ENCODE measurements around the gene ALKBH4.
"Not testable (repeated sequence)": the region's sequence is repeated elsewhere in the genome, so short reads cannot be mapped to it uniquely, and the experiment has no call there.

Gene ALKBH4

DNA sequence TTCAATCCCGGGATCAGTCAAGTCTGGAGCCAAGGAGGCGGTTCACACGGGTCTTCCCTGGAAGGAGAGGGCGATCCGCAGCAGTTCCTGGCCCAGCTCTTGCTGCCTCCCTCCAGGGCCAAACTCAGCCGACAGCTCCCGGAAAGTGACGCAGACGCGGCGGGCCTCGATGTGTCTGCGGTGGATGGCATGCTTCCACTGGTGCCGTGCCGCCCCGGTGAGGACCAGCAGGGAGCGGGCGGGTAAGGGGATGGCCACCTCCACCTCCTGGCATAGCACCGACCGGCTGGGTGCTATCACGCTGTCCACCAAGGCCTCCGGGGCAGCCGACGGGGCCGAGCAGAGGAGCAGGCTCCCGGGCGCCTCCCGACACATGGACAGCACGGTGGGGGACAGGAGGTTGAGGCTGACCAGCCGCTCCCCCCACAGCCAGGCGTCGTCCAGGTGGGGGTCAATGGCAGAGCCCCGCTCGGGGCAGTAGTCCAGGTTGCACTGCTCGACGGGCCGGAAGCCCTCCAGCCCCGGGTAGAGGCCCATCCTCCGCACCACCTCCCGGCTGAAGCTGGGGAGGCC, 7.2 kb downstream of the ALKBH4 start:
- no peak for DNase-seq (ENCODE audit: extremely low spot score, insufficient read length, low read depth)
- no peak for FAIRE-seq

DNA sequence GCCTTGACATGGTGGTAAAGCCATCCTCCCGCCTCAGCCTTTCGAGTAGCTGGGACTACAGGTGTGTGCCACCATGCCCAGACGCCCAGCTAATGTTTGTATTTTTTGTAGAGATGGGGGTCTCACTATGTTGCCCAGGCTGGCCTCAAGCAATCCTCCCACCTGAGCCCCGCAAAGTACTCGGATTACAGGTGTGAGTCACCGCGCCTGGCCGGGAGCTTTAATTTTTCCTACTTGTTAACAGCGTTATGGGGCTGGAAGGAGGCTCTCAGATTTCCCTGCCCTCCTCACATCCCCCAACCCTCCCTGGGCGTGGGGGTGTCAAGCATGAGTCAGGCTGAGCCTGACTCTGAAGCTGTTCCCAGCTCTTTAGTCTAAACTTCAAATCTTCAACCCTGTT, 8.3 kb downstream of the ALKBH4 start:
- no peak for DNase-seq (ENCODE audit: extremely low spot score, insufficient read length, low read depth)

DNA sequence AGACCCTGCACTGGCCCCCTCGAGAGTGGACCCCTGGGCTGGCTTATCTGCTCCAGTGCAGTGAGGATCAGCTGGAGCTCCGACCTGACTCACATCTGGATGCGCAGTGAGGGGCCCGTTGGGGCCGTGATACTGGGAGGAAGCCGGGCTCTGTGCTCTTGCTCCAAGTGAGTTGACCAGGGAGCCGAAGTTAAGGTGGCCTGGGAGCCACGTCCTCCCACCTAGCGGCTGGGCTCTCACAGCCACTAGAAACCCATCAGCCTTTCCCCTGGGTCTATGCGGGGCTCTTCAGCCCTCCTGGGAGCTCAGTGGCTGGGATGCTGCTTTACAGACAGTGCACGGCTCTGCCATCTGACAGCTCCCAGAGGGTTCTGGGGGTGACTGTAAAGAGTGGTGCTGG, 9.1 kb downstream of the ALKBH4 start:
- DNase-seq (ENCODE audit: extremely low spot score, insufficient read length, low read depth) (no peak), FAIRE-seq (no peak)

More for the DNA sequence above, 8.3 kb downstream of the ALKBH4 start:
- FAIRE-seq: no peak

DNA sequence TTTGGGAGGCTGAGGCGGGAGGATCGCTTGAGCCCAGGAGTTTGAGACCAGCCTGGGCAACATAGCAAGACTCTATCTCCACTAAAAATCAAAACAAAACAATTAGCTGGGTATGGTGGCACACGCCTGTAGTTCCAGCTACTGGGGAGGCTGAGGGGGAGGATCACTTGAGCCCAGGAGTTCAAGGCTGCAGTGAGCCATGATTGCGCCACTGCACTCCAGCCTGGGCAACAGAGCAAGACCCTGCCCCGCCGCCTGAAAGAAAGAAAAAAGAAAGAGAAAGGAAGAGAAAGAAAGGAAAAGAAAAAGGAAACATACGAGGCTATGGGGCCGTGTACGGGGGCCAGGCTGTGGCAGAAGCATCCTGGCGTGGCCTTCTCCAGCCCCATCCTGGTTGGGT, 9.7 kb downstream of the ALKBH4 start:
- not testable (repeated sequence) for FAIRE-seq

DNA sequence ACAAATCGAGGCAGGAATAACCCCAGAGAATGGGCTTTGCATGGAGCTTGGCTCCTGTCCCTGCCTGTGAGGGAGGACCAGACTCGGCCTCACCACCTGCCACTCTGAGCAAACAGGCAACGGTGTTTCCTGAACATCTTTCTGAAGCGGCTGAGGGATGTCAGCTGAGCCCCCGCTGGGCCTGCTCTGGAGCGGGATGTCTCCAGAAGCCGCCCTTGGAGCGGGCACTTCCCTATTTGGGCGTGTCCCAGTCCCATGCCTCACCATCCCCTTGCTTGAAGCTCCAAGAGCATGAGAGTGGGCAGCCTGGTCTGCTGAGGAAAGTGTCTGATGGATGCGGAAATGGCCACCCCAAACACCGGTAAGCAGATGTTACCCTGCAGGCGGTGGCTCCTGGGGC, 10.2 kb downstream of the ALKBH4 start:
- FAIRE-seq (no peak), DNase-seq (ENCODE audit: extremely low spot score, insufficient read length, low read depth) (no peak)

More for the DNA sequence above, 9.7 kb downstream of the ALKBH4 start:
- not testable (repeated sequence) for DNase-seq (ENCODE audit: extremely low spot score, insufficient read length, low read depth)

DNA sequence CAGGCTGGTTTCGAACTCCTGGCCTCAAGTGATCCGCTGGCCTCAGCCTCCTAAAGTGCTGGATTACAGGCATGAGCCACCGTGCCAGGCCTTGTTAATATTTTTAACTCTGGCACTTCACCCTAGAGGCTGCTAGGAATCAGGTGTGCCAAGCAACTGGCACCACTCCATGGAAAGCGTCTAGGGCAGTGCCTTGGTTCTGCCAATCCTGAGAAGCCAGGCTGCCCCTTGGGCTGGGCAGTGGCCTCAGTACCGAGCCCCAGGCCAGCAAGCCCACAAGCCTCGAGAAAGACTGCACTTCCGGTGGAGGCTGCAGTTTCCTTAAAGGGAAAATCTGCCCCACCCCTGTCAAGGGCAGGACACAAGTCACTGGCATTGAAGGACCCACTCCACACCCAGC, 11.3 kb downstream of the ALKBH4 start:
- FAIRE-seq (no peak), DNase-seq (ENCODE audit: extremely low spot score, insufficient read length, low read depth) (no peak)

DNA sequence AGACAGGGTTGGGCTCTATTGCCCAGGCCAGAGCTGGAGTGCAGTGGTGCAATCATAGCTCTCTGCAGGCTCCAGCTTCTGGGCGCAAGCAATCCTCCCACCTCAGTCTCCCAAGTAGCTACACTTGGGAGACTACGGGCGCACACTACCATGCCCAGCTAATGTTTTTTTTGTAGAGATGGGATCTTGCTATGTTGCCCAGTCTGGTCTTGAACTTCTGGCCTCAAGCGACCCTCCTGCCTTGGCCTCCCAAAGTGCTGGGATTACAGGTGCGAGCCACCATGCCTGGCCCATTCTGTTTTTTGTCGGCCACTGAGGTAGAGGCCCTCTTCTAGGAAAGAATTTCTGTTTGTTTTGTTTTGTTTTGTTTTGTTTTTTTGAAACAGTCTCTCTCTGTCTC, 12.2 kb downstream of the ALKBH4 start:
- DNase-seq (ENCODE audit: extremely low spot score, insufficient read length, low read depth) (no peak), FAIRE-seq (no peak)

DNA sequence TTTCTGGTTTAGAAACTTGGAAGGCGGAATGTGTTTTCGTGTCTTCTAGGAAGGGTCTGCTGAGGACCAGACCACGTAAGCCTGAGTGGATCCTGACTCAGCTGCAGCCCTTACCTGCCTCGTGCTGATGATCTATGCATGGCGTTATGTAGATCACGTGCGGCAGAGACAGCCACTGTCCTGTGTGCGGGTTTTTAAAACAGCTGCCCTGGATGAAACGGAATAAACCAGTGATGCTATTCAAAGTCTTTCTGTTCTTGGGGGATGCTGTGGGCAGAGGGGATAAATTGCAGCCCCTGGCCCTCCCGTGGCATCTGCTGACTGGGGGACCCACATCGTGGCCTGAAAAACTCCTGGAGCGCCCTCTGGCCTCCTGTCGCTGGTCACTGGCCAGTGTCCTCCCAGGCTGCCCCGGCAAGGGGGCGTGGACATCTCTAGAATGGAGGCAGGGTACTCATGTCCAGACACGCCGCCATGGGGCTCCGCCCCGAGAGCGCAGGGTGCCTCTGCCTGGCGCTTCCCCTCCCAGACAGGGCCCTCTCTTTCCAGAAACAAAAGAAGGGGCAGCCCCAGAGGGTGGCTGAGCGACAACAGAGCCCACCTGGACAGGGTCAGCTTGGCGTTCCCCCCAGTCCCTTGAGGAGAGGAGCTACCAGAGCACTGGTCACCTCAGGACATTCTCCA, 13.2 kb downstream of the ALKBH4 start:
- DNase-seq (ENCODE audit: extremely low spot score, insufficient read length, low read depth): no peak
- FAIRE-seq: no peak

DNA sequence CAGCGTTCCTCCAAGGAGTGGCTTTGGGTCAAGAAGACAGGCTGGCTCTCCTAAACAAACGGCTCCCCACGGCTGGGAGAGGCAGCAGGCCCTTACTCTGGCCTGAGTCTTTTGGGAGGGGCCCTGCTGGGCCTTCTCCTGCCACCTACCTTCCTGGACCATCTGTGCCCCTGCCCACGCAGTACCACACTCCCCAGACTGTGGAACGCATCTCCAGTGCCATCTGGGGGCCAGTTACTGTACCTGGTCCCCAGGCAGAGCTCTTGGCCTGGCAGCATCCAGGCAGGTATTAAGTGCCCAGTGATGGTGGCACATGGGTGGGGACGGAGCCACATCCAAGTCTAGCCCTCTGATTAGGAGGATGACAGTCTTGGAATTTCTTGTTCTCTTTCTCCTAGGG, 14.4 kb downstream of the ALKBH4 start:
- FAIRE-seq (peak; percentile 81), DNase-seq (ENCODE audit: extremely low spot score, insufficient read length, low read depth) (no peak)

DNA sequence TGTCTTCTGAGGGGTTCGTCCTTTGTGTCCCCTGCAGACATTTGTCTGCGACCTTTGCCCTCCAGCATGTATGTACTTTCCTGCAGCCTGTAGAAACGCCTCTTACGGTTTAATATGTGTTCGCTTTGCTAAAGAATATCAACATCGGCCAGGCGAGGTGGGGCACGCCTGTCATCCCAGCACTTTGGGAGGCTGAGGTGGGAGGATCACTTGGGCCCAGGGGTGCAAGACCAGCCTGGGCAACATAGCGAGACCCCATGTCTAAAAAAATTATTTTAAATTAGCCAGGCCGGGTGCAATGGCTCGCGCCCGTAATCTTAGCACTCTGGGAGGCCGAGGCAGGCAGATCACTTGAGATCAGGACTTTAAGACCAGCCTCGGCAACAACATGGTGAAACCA, 15.5 kb downstream of the ALKBH4 start:
- DNase-seq (ENCODE audit: extremely low spot score, insufficient read length, low read depth) (no peak), FAIRE-seq (no peak)

DNA sequence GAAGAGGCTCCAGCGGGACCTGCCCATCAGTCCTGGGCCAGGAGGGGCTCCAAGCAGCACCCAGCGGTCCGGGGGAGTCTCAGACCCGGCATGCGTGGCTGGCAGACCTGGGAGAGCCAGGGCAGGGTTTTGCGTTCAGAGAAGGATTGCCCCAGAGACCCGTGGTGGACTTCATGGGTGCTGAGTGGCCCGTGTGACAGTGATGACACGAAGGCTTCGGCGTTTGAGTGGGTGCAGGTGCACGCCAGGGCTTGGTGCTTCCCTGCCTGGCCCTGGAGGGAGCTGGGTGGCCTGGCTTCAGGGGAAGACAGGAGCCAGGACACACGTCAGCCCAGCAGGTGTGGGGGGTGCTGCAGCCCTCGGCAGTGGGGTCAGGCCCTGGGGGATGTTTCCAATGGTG, 17.4 kb downstream of the ALKBH4 start:
- no peak for FAIRE-seq
- DNase-seq (ENCODE audit: extremely low spot score, insufficient read length, low read depth): no peak

DNA sequence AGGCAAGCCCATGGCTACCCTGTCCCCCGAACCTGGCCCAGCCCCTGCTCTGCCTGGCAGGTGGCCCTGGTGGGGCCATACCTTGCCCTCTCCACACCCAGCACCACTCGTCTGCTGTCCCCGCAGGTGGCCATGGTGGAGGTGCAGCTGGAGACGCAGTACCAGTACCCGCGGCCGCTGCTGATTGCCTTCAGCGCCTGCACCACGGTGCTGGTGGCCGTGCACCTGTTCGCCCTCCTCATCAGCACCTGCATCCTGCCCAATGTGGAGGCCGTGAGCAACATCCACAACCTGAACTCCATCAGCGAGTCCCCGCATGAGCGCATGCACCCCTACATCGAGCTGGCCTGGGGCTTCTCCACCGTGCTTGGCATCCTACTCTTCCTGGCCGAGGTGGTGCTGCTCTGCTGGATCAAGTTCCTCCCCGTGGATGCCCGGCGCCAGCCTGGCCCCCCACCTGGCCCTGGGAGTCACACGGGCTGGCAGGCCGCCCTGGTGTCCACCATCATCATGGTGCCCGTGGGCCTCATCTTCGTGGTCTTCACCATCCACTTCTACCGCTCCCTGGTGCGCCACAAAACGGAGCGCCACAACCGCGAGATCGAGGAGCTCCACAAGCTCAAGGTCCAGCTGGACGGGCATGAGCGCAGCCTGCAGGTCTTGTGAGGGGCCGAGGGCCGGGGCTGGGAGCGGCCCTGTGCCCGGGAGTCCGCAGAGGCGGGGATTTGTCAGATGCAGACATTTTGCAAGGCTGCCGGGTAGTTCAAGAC, 18.1 kb downstream of the ALKBH4 start:
- no peak for FAIRE-seq
- DNase-seq (ENCODE audit: extremely low spot score, insufficient read length, low read depth): no peak

DNA sequence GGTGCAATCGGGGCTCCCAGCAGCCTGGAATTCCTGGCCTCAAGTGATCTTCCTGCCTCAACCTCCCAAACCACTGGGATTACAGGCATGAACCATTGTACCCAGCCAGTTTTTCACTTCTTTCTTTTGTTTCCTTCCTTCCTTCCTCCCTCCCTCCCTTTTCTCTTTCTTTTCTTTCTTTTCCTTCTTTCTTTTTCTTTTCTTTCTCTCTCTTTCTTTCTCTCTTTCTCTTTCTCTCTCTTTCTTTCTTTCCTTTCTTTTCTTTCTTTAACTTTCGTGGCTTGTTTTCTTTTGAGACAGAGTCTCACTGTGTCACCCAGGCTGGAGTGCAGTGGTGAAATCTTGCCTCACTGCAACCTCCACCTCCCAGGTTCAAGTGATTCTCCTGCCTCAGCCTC, 19.0 kb downstream of the ALKBH4 start:
- DNase-seq (ENCODE audit: extremely low spot score, insufficient read length, low read depth): no peak
- FAIRE-seq: peak; percentile 9

DNA sequence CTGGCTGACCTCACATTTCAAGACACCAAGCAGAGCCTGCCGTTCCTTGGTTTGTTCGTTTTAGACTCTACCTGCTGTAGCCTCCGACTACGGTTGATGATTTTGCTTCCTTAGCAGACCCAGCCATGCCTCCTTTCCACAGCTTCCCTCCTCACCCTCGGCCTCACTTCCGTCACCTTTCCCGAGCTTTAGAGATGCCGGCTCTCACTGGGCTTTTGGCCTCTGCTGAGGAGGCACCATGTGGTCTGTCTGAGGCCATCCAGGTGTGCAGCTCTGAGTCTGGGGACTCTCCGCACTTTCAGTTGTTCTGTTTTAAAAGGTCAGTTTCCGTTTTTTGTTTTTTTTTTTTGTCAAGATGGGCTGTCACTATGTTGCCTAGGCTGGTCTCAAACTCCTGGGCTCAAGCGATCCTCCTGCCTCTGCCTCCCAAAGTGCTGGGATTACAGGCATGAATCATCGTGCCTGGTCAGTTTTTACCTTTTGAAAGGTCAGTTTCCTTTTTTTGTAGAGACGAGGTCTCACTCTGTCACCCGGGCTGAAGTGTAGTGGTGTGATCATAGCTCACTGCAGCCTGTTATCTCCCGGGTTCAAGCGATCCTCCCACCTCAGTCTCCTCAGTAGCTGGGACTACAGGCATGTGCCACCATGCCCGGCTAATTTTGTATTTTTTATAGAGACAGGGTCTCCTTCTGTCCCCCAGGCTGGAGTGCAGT, 19.5 kb downstream of the ALKBH4 start:
- DNase-seq (ENCODE audit: extremely low spot score, insufficient read length, low read depth) (no peak), FAIRE-seq (peak; percentile 95)

DNA sequence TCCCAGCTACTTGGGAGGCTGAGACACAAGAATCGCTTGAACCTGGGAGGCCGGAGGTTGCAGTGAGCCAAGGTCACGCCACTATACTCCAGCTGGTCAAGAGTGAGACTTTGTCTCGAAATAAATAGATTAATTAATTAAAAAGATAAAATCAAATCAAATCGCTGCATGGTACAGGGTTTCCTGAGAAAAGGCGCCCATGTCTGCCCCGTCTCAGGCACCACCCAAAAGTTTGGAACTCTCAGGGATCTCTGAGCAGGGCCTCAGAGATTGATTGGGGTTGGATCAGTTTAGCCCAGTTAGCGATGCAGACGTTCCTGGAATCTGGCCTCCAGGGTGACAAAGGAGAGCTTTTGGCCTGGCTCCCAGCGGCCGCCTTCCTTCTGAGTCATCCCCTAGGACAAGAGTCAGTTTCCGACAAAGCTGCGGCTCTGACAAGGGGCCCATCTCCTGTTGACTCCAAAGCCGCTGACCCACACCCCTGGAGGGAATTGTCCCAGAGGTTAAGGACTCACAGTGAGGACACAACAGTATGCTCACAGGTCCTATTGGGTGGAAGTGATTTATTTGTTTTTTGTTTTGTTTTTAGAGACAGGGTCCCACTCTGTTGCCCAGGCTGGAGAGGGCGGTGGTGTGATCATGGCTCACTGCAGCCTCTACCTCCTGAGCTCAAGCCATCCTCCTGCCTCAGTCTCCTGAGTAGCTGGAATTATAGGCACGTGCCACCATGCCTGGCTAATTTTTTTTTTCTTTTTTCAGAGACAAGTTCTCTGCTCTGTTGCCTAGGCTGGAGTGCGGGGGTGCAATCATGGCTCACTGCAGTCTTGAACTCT, 24.5 kb downstream of the ALKBH4 start:
- DNase-seq (ENCODE audit: extremely low spot score, insufficient read length, low read depth) (no peak), FAIRE-seq (no peak)

DNA sequence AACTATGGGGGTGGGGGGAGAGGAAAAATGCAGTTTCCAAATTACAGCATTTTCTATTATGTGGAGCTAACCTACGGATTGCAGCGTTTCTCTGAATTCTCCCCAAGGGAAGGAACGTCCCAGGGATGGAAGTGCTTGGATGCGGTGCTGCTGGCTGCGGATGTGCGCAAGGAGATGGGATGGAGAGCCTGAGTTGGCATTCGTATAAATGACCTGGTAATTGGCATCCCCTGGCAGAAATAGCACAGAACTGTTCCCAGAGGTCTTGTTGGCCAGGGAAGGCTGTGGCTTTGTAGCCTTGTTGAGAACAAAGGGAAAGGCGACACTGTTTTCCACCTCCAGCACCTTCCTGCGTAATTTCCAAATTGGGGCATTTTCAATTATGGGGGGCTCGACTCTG, 28.5 kb downstream of the ALKBH4 start:
- no peak for DNase-seq (ENCODE audit: extremely low spot score, insufficient read length, low read depth)

DNA sequence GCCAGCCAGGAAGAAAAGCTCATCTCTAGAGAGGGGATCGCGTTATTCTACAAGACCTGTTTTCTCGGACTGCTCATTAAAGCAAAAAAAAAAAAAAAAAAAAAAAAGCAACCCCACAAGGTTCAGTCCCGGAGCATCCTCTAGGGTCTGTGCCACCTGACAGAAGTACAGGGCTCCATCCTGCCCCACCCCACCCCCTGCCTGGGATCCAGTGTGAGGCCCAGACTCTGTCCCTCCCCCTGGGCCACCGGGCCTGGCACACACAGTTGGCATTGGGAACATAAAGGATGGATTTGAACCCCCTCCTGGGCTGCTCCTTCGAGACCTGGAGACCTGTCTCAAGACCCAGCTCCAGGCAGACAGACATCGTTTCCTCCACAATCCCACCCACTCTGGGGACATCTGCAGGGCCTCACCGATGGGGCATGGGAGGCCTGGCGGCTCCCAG, 30.6 kb downstream of the ALKBH4 start:
- FAIRE-seq (no peak), DNase-seq (ENCODE audit: extremely low spot score, insufficient read length, low read depth) (no peak)

More for the DNA sequence above, 28.5 kb downstream of the ALKBH4 start:
- no peak for FAIRE-seq

DNA sequence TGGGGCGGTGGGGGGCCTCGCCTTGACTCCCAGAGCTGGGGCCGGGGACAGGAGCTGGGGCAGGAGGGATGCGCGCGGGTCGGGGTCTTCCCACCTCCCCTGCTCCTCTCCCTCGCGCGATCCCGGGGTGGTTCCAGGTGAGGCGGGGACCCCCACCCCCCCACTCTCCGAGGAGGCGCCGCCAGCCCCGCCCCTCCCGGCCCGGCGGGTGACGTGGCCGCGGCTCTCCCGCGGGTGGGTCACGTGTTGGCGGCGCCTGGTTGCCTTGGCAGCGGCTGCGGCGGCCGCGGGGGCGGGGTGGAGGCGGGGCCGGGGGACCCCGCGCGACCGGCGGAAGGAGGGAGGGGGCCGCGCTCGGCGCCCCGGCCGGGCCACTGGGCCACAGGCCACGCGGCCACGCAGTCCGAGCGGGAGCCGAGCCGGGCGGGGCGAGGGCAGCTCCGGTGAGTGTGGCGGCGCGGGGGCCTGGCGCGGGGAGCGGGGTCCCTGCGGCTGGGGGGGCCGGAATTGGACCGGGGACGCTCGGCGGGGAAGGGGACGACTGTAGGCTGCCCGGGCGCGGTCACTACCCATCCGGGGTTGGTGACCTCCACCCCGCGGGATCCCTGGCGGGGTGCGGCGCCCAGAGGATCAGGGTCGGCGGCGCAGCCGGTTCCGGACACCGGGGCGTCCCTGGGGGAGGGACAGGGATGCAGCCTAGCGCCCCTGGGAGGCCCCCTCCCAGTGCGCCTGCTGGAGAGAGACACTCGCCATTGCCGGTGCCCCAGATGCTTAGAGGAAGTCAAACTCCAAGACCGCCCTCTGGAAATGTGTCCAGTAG, 31.2 kb downstream of the ALKBH4 start, which contains the start of gene ORAI2:
TSS of gene ORAI2 (plus strand) at position 357 of the 820 bp plus-strand sequence. CDS start 5,382 bp downstream, outside the sequence.
- FAIRE-seq (no peak), DNase-seq (ENCODE audit: extremely low spot score, insufficient read length, low read depth) (peak; percentile 64)

Measured in GM18507 (cell line).